CD4-positive, alpha-beta memory T cell (primary cell): Measurements from ENCODE around the gene CALB2. TPM values are rescaled to one million over a fixed set of nuclear protein-coding genes. Genes with fewer than 3 reads are reported as not detected.

Source experiments
- CTCF ChIA-PET: fragments of 350-600 bp; sonication (Branson Sonifier 250); formaldehyde crosslinking; loops from one replicate; lab custom pipeline; 2021; ENCODE audit warnings: inconsistent platforms; ENCODE audit not compliant: partially characterized antibody; lab: Charles Lee
- POLR2A ChIA-PET: fragments of 350-600 bp; sonication (Branson Sonifier 250); formaldehyde crosslinking; loops from one replicate; lab custom pipeline; 2021; ENCODE audit not compliant: partially characterized antibody; lab: Charles Lee
- DNase-seq, 5 donors: peaks; one replicate each; pipeline versions ENCODE4 v3.0.0 to v3.0.0-alpha.2; 2020 to 2022; ENCODE audit warnings: mixed read lengths in 1 of 5
- H3K27ac ChIP-seq: one replicate; pipeline ENCODE4 v1.7.0; 2013; ENCODE audit warnings: low read depth, low read length
- H3K27me3 ChIP-seq: 2 replicates; pipeline ENCODE4 v1.7.0; 2013; ENCODE audit warnings: mild to moderate bottlenecking, low read length, moderate library complexity; ENCODE audit not compliant: insufficient read depth
- H3K36me3 ChIP-seq: 2 replicates; pipeline ENCODE4 v1.7.0; 2013; ENCODE audit warnings: mild to moderate bottlenecking, low read length, moderate library complexity; ENCODE audit not compliant: insufficient read depth
- H3K4me1 ChIP-seq: 2 replicates; pipeline ENCODE4 v1.7.0; 2013; ENCODE audit warnings: mild to moderate bottlenecking, low read length, moderate library complexity; ENCODE audit not compliant: insufficient read depth
- H3K4me3 ChIP-seq, 2 donors: one replicate each; pipeline ENCODE4 v1.7.0; 2013; ENCODE audit warnings: low read length in 2 of 2, mild to moderate bottlenecking in 1 of 2
- H3K9me3 ChIP-seq, 2 donors: one replicate each; pipeline ENCODE4 v1.7.0; 2013; ENCODE audit warnings: low read length in 2 of 2, control low read depth in 1 of 2; ENCODE audit not compliant: control insufficient read depth in 1 of 2
- H3K27ac Mint-ChIP-seq, 7 donors: one replicate each; pipeline ENCODE4 v1.8.0; 2020 to 2021; ENCODE audit warnings: mixed read lengths in 7 of 7, mild to moderate bottlenecking in 6 of 7, inconsistent platforms in 3 of 7, moderate library complexity in 3 of 7
- H3K27me3 Mint-ChIP-seq, 2 donors: one replicate each; pipeline ENCODE4 v1.8.0; 2020 to 2021; ENCODE audit warnings: mixed read lengths in 2 of 2
- H3K36me3 Mint-ChIP-seq, 2 donors: one replicate each; pipeline ENCODE4 v1.8.0; 2020 to 2021; ENCODE audit warnings: mixed read lengths in 2 of 2, inconsistent platforms in 1 of 2, mild to moderate bottlenecking in 1 of 2
- H3K4me1 Mint-ChIP-seq, 4 donors: one replicate each; pipeline ENCODE4 v1.8.0; 2020 to 2021; ENCODE audit warnings: mixed read lengths in 4 of 4, mild to moderate bottlenecking in 1 of 4
- H3K4me3 Mint-ChIP-seq, 8 donors: one replicate each; pipeline ENCODE4 v1.8.0; 2020 to 2021; ENCODE audit warnings: mixed read lengths in 8 of 8, mild to moderate bottlenecking in 7 of 8, moderate library complexity in 6 of 8, inconsistent platforms in 3 of 8
- H3K9me3 Mint-ChIP-seq, 8 donors: one replicate each; pipeline ENCODE4 v1.8.0; 2020 to 2021; ENCODE audit warnings: mixed read lengths in 8 of 8, mild to moderate bottlenecking in 5 of 8, inconsistent platforms in 3 of 8, moderate library complexity in 1 of 8
- intact Hi-C: fragments of 100-400 bp; cut with micrococcal nuclease; formaldehyde crosslinking; loops from one replicate; pipeline ENCODE4 v1.15.1; 2023
- polyA plus RNA-seq, 2 donors: library from polyadenylated mRNA; unstranded; fragments of 300-500 nt; fragmentation: Illumina TruSeq; gene quantifications; one replicate each; pipeline ENCODE4 v1.2.3, GENCODE V29; 2021
- total RNA-seq, 2 experiments: library from RNA; stranded (reverse); gene quantifications; one replicate each; pipeline ENCODE4 v1.2.3, GENCODE V29; 2021

The CALB2 gene
- total and polyA plus RNA-seq, 4 experiments from 2014 or later, result not detected

- no peak overlapping the region for H3K4me3 Mint-ChIP-seq
- intact Hi-C loops, result no loop called here
- no peak for DNase-seq
- H3K4me1 Mint-ChIP-seq, result no peaks in the 10 kb centered on the region
- Histone ChIP-seq H3K4me3 (no peak overlapping the region), H3K27me3 (no peaks in the 10 kb centered on the region), H3K4me1 (no peaks in the 10 kb centered on the region), H3K27ac (no peak overlapping the region), H3K9me3 (no peaks in the 10 kb centered on the region), H3K36me3 (no peaks in the 10 kb centered on the region)
- POLR2A ChIA-PET, result no interaction called here
- no peaks in the 10 kb centered on the region for H3K36me3 Mint-ChIP-seq
- CTCF ChIA-PET, result interaction anchor here (1.2 to 1.8 kb wide), 2 partner anchors 8 to 126 kb away, joined by 3 to 4 read pairs; no protein-coding TSS in a partner anchor
- H3K27ac Mint-ChIP-seq, result no peak overlapping the region
- peaks cover 13 to 30% of the 10 kb centered on the region in 2 donors for H3K27me3 Mint-ChIP-seq
- H3K9me3 Mint-ChIP-seq, result peaks cover 0 to 3% (median 0%) of the 10 kb centered on the region in 8 donors
Observed at GRCh38 chr16:71373073-71373472, 14.6 kb downstream of the CALB2 start.

GRCh38 chr16:71376465-71377157 is 18.1 kb downstream of the CALB2 start:
- DNase-seq, result no peak
- peaks cover 20 to 31% of the 10 kb centered on the region in 2 donors for H3K27me3 Mint-ChIP-seq
- H3K27ac Mint-ChIP-seq, result no peak overlapping the region
- no peaks in the 10 kb centered on the region for H3K9me3 ChIP-seq
- no peaks in the 10 kb centered on the region for H3K36me3 Mint-ChIP-seq
- no peak overlapping the region for H3K4me3 Mint-ChIP-seq
- H3K4me1 Mint-ChIP-seq, result no peaks in the 10 kb centered on the region
- ChIA-PET POLR2A (no interaction called here), CTCF (no interaction called here)
- H3K9me3 Mint-ChIP-seq, result peaks cover 0 to 3% (median 0%) of the 10 kb centered on the region in 8 donors
- H3K27ac ChIP-seq, result no peak overlapping the region
- H3K4me1 ChIP-seq, result no peaks in the 10 kb centered on the region
- intact Hi-C loops, result no loop called here
- H3K27me3 ChIP-seq, result no peaks in the 10 kb centered on the region
- no peak overlapping the region for H3K4me3 ChIP-seq
- no peaks in the 10 kb centered on the region for H3K36me3 ChIP-seq

GRCh38 chr16:71379711-71380110 is 21.2 kb downstream of the CALB2 start:
- Mint-ChIP-seq H3K9me3 (peaks cover 0 to 3% (median 0%) of the 10 kb centered on the region in 8 donors), H3K4me1 (no peaks in the 10 kb centered on the region), H3K36me3 (no peaks in the 10 kb centered on the region), H3K27me3 (peaks cover 12 to 22% of the 10 kb centered on the region in 2 donors), H3K4me3 (no peak overlapping the region), H3K27ac (no peak overlapping the region)
- intact Hi-C loops, result no loop called here
- H3K4me1 ChIP-seq, result no peaks in the 10 kb centered on the region
- H3K9me3 ChIP-seq, result no peaks in the 10 kb centered on the region
- POLR2A ChIA-PET, result no interaction called here
- H3K27me3 ChIP-seq, result no peaks in the 10 kb centered on the region
- H3K4me3 ChIP-seq, result no peak overlapping the region
- CTCF ChIA-PET, result interaction anchor here (0.9 kb wide), 1 partner anchor 15 kb away, joined by 3 read pairs; no protein-coding TSS in a partner anchor
- DNase-seq, result no peak
- no peak overlapping the region for H3K27ac ChIP-seq
- no peaks in the 10 kb centered on the region for H3K36me3 ChIP-seq

GRCh38 chr16:71380831-71381230 is 22.3 kb downstream of the CALB2 start:
- H3K27me3 Mint-ChIP-seq, result peaks cover 14 to 24% of the 10 kb centered on the region in 2 donors
- ChIA-PET CTCF (no interaction called here), POLR2A (no interaction called here)
- H3K36me3 ChIP-seq, result no peaks in the 10 kb centered on the region
- no peak overlapping the region for H3K27ac Mint-ChIP-seq
- peaks cover 0 to 3% (median 0%) of the 10 kb centered on the region in 8 donors for H3K9me3 Mint-ChIP-seq
- no peaks in the 10 kb centered on the region for H3K9me3 ChIP-seq
- DNase-seq, result no peak
- H3K27me3 ChIP-seq, result no peaks in the 10 kb centered on the region
- H3K27ac ChIP-seq, result no peak overlapping the region
- no peaks in the 10 kb centered on the region for H3K36me3 Mint-ChIP-seq
- intact Hi-C loops, result no loop called here
- no peak overlapping the region for H3K4me3 Mint-ChIP-seq
- no peaks in the 10 kb centered on the region for H3K4me1 Mint-ChIP-seq
- no peak overlapping the region for H3K4me3 ChIP-seq
- H3K4me1 ChIP-seq, result no peaks in the 10 kb centered on the region

- Mint-ChIP-seq H3K4me1 (peaks cover 0 to 5% (median 0%) of the 10 kb centered on the region in 4 donors), H3K27ac (no peak overlapping the region), H3K36me3 (no peaks in the 10 kb centered on the region), H3K4me3 (no peak overlapping the region), H3K9me3 (peaks cover 0 to 1% (median 0%) of the 10 kb centered on the region in 8 donors), H3K27me3 (peaks cover 15 to 30% of the 10 kb centered on the region in 2 donors)
- intact Hi-C loops, result no loop called here
- Histone ChIP-seq H3K36me3 (no peaks in the 10 kb centered on the region), H3K27ac (no peak overlapping the region), H3K4me1 (no peaks in the 10 kb centered on the region), H3K27me3 (no peaks in the 10 kb centered on the region), H3K4me3 (no peak overlapping the region), H3K9me3 (no peaks in the 10 kb centered on the region)
- ChIA-PET CTCF (no interaction called here), POLR2A (no interaction called here)
- no peak for DNase-seq
Observed at GRCh38 chr16:71383054-71383773, 24.7 kb downstream of the CALB2 start.

DNA sequence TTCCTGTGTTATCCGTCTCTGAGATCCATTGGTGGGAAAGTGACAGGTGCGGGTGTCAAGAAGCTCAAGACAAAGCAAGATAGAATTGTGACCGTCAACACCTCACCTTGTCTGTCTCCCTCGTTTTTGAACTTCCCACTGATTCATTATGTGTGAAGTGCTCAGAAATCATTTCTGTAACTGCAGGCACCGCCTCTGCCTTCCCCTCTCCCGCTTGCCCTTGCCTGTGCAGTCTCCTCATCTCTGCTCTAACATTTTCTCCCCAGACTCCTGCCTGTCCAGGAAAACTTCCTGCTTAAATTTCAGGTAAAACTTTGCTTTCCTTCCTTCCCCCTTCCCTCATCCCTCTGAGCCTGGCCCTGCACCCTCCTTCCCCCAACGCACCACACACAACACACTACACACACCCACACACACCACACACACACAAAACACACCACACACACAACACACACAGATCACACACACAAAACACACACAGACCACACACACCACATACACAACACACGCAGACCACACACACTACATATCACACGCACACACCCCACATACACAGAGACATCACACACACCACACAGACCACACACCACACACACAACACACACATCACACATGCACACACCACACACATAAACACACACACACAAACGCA is 25.7 kb downstream of the CALB2 start:
- Histone ChIP-seq H3K4me3 (no peak overlapping the region), H3K27ac (no peak overlapping the region), H3K27me3 (no peaks in the 10 kb centered on the region), H3K36me3 (no peaks in the 10 kb centered on the region), H3K9me3 (no peaks in the 10 kb centered on the region), H3K4me1 (no peaks in the 10 kb centered on the region)
- no peak for DNase-seq
- Mint-ChIP-seq H3K4me1 (peaks cover 0 to 5% (median 0%) of the 10 kb centered on the region in 4 donors), H3K4me3 (no peak overlapping the region), H3K27me3 (peaks cover 16 to 29% of the 10 kb centered on the region in 2 donors), H3K9me3 (peaks cover 0 to 1% (median 0%) of the 10 kb centered on the region in 8 donors), H3K27ac (no peak overlapping the region), H3K36me3 (no peaks in the 10 kb centered on the region)
- ChIA-PET POLR2A (no interaction called here), CTCF (no interaction called here)
- intact Hi-C loops, result no loop called here
